GM12875 (cell line): ENCODE data around the gene GPR61.

Experiments used
- H3K4me3 ChIP-seq: one replicate; pipeline ENCODE4 v1.5.1; 2011; ENCODE audit warnings: low read depth, low read length, control low read depth
- TF ChIP-seq, protein P1 (sequence below): IDR thresholded peaks from 2 replicates; pipeline ENCODE4 v1.5.1; 2011; ENCODE audit warnings: low read depth, mild to moderate bottlenecking, control low read depth, inconsistent platforms, low read length, moderate library complexity, borderline replicate concordance; ENCODE audit not compliant: insufficient read depth

GPR61 gene

DNA sequence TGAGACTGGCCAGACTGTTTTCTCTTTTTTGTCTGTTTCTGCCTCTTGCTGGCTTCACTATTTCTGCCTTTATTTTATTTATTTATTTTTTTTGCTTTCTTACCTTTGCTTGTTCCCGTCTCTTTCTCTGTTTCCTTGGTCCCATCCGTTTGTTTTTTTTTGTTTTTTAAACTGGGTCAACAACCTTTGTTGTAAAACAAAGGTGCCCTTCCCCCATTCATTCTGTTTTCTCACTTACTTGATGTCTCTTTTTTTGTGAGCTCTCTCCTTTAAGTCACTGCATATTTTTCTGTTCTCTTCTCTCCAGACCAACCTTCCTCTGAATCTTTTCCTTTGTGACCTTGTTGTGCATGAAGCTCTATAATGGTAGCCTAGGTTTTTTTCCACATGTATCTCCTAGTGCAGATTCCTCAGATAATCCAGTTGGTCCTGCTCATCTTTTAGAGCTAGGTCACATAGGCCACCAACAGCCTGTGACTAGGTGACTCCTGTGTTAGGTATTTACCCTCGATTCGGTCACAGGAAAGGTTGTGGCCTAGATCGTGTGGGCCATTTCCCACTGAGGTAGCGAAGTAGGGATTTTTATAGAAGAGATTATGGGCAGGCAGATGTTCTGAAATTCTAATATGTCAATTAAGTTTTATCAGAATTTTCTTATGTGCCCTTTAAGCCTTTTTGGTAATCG, 24.7 kb downstream of the GPR61 start:
- no peak overlapping the region for H3K4me3 ChIP-seq
- TF ChIP-seq, protein P1, sequence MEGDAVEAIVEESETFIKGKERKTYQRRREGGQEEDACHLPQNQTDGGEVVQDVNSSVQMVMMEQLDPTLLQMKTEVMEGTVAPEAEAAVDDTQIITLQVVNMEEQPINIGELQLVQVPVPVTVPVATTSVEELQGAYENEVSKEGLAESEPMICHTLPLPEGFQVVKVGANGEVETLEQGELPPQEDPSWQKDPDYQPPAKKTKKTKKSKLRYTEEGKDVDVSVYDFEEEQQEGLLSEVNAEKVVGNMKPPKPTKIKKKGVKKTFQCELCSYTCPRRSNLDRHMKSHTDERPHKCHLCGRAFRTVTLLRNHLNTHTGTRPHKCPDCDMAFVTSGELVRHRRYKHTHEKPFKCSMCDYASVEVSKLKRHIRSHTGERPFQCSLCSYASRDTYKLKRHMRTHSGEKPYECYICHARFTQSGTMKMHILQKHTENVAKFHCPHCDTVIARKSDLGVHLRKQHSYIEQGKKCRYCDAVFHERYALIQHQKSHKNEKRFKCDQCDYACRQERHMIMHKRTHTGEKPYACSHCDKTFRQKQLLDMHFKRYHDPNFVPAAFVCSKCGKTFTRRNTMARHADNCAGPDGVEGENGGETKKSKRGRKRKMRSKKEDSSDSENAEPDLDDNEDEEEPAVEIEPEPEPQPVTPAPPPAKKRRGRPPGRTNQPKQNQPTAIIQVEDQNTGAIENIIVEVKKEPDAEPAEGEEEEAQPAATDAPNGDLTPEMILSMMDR = no peak

DNA sequence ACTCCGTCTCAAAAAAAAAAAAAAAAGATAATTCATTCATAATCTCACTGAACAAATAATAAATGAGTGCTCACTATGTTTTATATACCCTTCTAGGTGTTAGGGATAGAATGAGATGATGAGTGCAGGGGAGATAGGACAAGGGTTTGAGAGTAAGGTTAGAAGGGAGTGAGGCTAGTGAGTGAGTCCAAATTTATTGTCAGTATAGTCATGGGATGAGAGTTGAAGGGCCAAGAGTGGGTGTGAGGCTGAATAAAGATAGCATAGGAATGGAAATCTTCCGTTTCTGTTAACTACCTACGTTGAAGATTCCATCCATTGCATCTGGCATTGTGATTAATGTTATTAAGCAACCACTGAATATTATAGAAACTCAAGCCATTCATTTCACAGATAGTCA, 25.6 kb downstream of the GPR61 start:
- TF ChIP-seq, protein P1 = no peak
- no peak overlapping the region for H3K4me3 ChIP-seq

DNA sequence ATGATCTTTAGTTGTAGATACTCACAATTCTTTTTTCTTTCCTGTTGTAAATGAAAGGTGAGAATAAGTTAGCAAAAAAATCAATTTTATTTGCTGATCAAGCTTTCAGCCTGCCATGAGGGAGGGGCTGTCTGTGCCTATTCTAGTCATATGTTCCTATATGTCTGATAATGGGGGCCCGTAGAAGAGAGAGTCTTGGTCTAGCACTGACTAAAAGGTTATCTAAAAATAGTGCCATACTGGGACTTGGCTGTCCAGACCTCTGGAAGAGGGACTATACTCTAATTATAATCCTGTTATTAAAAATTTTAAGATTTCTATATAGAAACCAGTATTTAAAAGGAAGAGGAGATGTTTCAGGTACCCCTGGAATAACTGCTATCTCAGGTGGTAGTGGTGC, 27.3 kb downstream of the GPR61 start:
- no peak overlapping the region for H3K4me3 ChIP-seq
- TF ChIP-seq, protein P1 = no peak

- H3K4me3 ChIP-seq = no peak overlapping the region
- TF ChIP-seq, protein P1 = no peak
Observed at GRCh38 chr1:109567877-109568672, 28.4 kb downstream of the GPR61 start.

DNA sequence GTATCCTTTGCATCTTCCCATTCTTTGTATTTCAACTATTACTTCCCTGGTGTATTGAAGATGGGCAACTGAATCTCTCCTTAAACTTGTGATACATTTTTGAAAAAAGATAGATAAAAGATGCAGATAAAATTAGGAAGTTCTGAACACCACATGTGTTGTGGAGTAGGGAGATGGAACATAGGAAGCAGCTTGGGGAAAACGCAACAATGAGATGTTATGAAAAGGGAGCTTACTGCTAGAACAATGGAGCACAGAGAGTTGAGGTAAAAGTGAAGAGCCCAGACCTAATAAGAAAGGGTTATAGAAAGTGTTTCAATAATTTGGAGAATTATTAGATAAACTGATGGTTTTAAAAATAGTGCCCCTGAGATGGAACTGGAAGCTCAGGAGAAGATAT, 29.7 kb downstream of the GPR61 start:
- TF ChIP-seq, protein P1 = no peak
- H3K4me3 ChIP-seq = no peak overlapping the region

DNA sequence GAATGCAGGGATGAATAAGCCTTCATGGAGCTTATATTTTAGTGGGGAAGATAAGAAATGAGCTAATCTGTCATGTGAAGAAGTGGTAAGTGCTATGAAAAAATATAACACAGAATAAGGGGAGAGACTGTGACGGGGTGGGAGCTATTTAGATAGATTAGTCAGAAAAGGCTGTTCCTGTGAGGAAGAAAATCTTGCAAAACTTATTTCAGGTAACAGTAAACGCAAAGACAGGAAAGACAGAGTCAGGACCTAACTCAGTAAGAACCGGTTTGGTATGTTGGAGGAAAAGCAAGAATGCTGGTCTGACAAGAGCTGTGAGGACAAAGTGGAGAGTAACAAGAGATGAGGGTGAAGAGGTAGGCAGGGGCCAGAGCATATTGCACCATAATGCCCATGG, 30.7 kb downstream of the GPR61 start:
- no peak overlapping the region for H3K4me3 ChIP-seq
- TF ChIP-seq, protein P1 = no peak

DNA sequence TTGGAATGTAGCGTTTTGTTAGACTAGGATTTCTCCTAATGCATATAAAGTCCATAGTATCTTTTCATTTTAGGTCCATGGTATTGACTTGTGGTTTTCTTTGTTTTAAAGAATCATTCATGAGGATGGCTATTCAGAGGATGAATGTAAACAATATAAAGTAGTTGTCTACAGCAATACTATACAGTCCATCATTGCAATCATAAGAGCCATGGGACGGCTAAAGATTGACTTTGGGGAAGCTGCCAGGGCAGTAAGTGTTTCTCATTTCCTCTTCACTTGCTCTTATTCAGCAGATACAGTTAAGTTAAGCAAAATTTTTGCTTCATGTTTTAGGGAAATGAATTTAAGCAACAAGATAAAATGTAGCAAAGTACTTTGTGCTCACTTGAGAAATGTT, 34.1 kb downstream of the GPR61 start:
- H3K4me3 ChIP-seq = no peak overlapping the region
- TF ChIP-seq, protein P1 = no peak
